WTC11 (cell line): ENCODE results near the gene REX1BD. TPM values are rescaled to one million over a fixed set of nuclear protein-coding genes. Genes with fewer than 3 reads are reported as not detected.

Experiments
- ATAC-seq: fragments of 200-7000 bp; cut with Tn5 transposase; 2 replicates; pipeline ENCODE4 v1.10.0; 2021; ENCODE audit warnings: mild to moderate bottlenecking, moderate library complexity
- CTCF ChIA-PET: fragments of 300-600 bp; sonication (Branson Sonifier 250); formaldehyde crosslinking; loops from one replicate; lab custom pipeline; 2021; ENCODE audit warnings: antibody characterized with exemption; lab: Charles Lee
- POLR2A ChIA-PET: fragments of 350-600 bp; sonication (Branson Sonifier 250); formaldehyde crosslinking; loops from one replicate; lab custom pipeline; 2021; ENCODE audit warnings: antibody characterized with exemption; lab: Charles Lee
- DNase-seq: peaks from one replicate; pipeline ENCODE4 v3.0.0; 2021; ENCODE audit warnings: low spot score
- H3K27ac Mint-ChIP-seq: 2 replicates; pipeline ENCODE4 v1.8.0; 2021; ENCODE audit warnings: mixed read lengths
- H3K27me3 Mint-ChIP-seq: 2 replicates; pipeline ENCODE4 v1.8.0; 2021; ENCODE audit warnings: low read depth, mild to moderate bottlenecking, moderate library complexity, mixed read lengths
- H3K36me3 Mint-ChIP-seq: 2 replicates; pipeline ENCODE4 v1.8.0; 2021; ENCODE audit warnings: mixed read lengths
- H3K4me1 Mint-ChIP-seq: 2 replicates; pipeline ENCODE4 v1.8.0; 2022; ENCODE audit warnings: mixed read lengths
- H3K4me3 Mint-ChIP-seq: 2 replicates; pipeline ENCODE4 v1.8.0; 2021; ENCODE audit warnings: mild to moderate bottlenecking, moderate library complexity, mixed read lengths
- H3K9me3 Mint-ChIP-seq: 2 replicates; pipeline ENCODE4 v1.8.0; 2021; ENCODE audit warnings: mixed read lengths
- ATF3 ChIP-seq: sonication (generic); formaldehyde crosslinking; conservative IDR thresholded peaks from 2 replicates; pipeline ENCODE4 v1.8.1; 2022; ENCODE audit warnings: mild to moderate bottlenecking, missing genetic modification reagents
- CREM ChIP-seq: sonication (generic); formaldehyde crosslinking; IDR thresholded peaks from 2 replicates; pipeline ENCODE4 v1.8.1; 2022; ENCODE audit warnings: mild to moderate bottlenecking, missing genetic modification reagents, moderate library complexity
- EMX1 ChIP-seq: fragments of 250-450 bp; sonication (Bioruptor Pico); IDR thresholded peaks from 2 replicates; pipeline ENCODE4 v1.8.0; 2021; ENCODE audit warnings: mild to moderate bottlenecking
- FOXJ3 ChIP-seq: sonication (generic); formaldehyde crosslinking; IDR thresholded peaks from 2 replicates; pipeline ENCODE4 v1.9.0; 2021; ENCODE audit warnings: missing genetic modification reagents, mild to moderate bottlenecking, borderline replicate concordance
- IRF1 ChIP-seq: sonication (generic); formaldehyde crosslinking; IDR thresholded peaks from 2 replicates; pipeline ENCODE4 v1.8.0; 2023; ENCODE audit warnings: missing genetic modification reagents
- RELA ChIP-seq: sonication (generic); formaldehyde crosslinking; IDR thresholded peaks from 2 replicates; pipeline ENCODE4 v1.8.1; 2022; ENCODE audit warnings: missing genetic modification reagents, mild to moderate bottlenecking, borderline replicate concordance
- TEAD1 ChIP-seq: sonication (generic); formaldehyde crosslinking; IDR thresholded peaks from 2 replicates; pipeline ENCODE4 v1.8.0; 2022; ENCODE audit warnings: mild to moderate bottlenecking, missing genetic modification reagents
- TEAD4 ChIP-seq: sonication (generic); formaldehyde crosslinking; IDR thresholded peaks from 2 replicates; pipeline ENCODE4 v1.8.0; 2022; ENCODE audit warnings: mild to moderate bottlenecking, missing genetic modification reagents
- ZNF138 ChIP-seq: sonication (generic); formaldehyde crosslinking; conservative IDR thresholded peaks from 2 replicates; pipeline ENCODE4 v1.8.1; 2022; ENCODE audit warnings: mild to moderate bottlenecking, moderate library complexity, missing genetic modification reagents
- ZNF396 ChIP-seq: fragments of 250-450 bp; sonication (Bioruptor Pico); IDR thresholded peaks from 2 replicates; pipeline ENCODE4 v1.8.0; 2021; ENCODE audit warnings: mild to moderate bottlenecking, moderate library complexity, borderline replicate concordance
- total RNA-seq: library from RNA; stranded (reverse); gene quantifications from 3 replicates; pipeline ENCODE4 v1.2.3, GENCODE V29; 2021
- TF ChIP-seq, protein P1 (sequence below): sonication (generic); formaldehyde crosslinking; conservative IDR thresholded peaks from 2 replicates; pipeline ENCODE4 v1.8.1; 2023; ENCODE audit warnings: mild to moderate bottlenecking, low read depth, missing genetic modification reagents, moderate library complexity
- TF ChIP-seq, protein P2 (sequence below): sonication (generic); formaldehyde crosslinking; IDR thresholded peaks from 2 replicates; pipeline ENCODE4 v1.8.1; 2023; ENCODE audit warnings: mild to moderate bottlenecking, missing genetic modification reagents
- TF ChIP-seq, protein P3 (sequence below): sonication (generic); formaldehyde crosslinking; IDR thresholded peaks from 2 replicates; pipeline ENCODE4 v1.8.1; 2023; ENCODE audit warnings: mild to moderate bottlenecking, missing genetic modification reagents, moderate library complexity
- TF ChIP-seq, protein P4 (sequence below): fragments of 250-450 bp; sonication (Bioruptor Pico); IDR thresholded peaks from 2 replicates; pipeline ENCODE4 v2.1.2; 2022; ENCODE audit warnings: mild to moderate bottlenecking, moderate library complexity
- TF ChIP-seq, protein P5 (sequence below): fragments of 250-450 bp; sonication (Bioruptor Pico); IDR thresholded peaks from 2 replicates; pipeline ENCODE4 v1.9.0; 2021; ENCODE audit warnings: mild to moderate bottlenecking

REX1BD gene
- total RNA-seq, 1 experiment from 2014 or later = 90.2 TPM

GRCh38 chr19:18618236-18618635 lies 29.6 kb downstream of the REX1BD start (continued):
- TF ChIP-seq ZNF138 (no peak), CREM (CRISPR knock-in tag) (no peak)

GRCh38 chr19:18620311-18620710 lies 31.7 kb downstream of the REX1BD start:
- Mint-ChIP-seq H3K27me3 (peaks cover 15% of the 10 kb centered on the region), H3K36me3 (peaks cover 5% of the 10 kb centered on the region), H3K4me1 (no peaks in the 10 kb centered on the region), H3K27ac (no peak overlapping the region), H3K4me3 (no peak overlapping the region), H3K9me3 (peaks cover 7% of the 10 kb centered on the region)
- no peak for ATAC-seq
- no peak for DNase-seq
- TF ChIP-seq TEAD4 (CRISPR knock-in tag) (no peak), FOXJ3 (CRISPR knock-in tag) (no peak), TEAD1 (CRISPR knock-in tag) (no peak), ZNF396 (CRISPR knock-in tag) (no peak), EMX1 (CRISPR knock-in tag) (no peak), RELA (CRISPR knock-in tag) (no peak), IRF1 (CRISPR knock-in tag) (no peak), ATF3 (CRISPR knock-in tag) (no peak), CREM (CRISPR knock-in tag) (no peak)
- TF ChIP-seq, protein P1, sequence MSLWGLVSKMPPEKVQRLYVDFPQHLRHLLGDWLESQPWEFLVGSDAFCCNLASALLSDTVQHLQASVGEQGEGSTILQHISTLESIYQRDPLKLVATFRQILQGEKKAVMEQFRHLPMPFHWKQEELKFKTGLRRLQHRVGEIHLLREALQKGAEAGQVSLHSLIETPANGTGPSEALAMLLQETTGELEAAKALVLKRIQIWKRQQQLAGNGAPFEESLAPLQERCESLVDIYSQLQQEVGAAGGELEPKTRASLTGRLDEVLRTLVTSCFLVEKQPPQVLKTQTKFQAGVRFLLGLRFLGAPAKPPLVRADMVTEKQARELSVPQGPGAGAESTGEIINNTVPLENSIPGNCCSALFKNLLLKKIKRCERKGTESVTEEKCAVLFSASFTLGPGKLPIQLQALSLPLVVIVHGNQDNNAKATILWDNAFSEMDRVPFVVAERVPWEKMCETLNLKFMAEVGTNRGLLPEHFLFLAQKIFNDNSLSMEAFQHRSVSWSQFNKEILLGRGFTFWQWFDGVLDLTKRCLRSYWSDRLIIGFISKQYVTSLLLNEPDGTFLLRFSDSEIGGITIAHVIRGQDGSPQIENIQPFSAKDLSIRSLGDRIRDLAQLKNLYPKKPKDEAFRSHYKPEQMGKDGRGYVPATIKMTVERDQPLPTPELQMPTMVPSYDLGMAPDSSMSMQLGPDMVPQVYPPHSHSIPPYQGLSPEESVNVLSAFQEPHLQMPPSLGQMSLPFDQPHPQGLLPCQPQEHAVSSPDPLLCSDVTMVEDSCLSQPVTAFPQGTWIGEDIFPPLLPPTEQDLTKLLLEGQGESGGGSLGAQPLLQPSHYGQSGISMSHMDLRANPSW = no peak
- TF ChIP-seq, protein P2, sequence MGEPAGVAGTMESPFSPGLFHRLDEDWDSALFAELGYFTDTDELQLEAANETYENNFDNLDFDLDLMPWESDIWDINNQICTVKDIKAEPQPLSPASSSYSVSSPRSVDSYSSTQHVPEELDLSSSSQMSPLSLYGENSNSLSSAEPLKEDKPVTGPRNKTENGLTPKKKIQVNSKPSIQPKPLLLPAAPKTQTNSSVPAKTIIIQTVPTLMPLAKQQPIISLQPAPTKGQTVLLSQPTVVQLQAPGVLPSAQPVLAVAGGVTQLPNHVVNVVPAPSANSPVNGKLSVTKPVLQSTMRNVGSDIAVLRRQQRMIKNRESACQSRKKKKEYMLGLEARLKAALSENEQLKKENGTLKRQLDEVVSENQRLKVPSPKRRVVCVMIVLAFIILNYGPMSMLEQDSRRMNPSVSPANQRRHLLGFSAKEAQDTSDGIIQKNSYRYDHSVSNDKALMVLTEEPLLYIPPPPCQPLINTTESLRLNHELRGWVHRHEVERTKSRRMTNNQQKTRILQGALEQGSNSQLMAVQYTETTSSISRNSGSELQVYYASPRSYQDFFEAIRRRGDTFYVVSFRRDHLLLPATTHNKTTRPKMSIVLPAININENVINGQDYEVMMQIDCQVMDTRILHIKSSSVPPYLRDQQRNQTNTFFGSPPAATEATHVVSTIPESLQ (CRISPR knock-in tag) = no peak
- TF ChIP-seq, protein P3, sequence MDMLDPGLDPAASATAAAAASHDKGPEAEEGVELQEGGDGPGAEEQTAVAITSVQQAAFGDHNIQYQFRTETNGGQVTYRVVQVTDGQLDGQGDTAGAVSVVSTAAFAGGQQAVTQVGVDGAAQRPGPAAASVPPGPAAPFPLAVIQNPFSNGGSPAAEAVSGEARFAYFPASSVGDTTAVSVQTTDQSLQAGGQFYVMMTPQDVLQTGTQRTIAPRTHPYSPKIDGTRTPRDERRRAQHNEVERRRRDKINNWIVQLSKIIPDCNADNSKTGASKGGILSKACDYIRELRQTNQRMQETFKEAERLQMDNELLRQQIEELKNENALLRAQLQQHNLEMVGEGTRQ (CRISPR knock-in tag) = no peak
- TF ChIP-seq, protein P4, sequence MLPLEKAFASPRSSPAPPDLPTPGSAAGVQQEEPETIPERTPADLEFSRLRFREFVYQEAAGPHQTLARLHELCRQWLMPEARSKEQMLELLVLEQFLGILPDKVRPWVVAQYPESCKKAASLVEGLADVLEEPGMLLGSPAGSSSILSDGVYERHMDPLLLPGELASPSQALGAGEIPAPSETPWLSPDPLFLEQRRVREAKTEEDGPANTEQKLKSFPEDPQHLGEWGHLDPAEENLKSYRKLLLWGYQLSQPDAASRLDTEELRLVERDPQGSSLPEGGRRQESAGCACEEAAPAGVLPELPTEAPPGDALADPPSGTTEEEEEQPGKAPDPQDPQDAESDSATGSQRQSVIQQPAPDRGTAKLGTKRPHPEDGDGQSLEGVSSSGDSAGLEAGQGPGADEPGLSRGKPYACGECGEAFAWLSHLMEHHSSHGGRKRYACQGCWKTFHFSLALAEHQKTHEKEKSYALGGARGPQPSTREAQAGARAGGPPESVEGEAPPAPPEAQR (CRISPR knock-in tag) = no peak
- TF ChIP-seq, protein P5, sequence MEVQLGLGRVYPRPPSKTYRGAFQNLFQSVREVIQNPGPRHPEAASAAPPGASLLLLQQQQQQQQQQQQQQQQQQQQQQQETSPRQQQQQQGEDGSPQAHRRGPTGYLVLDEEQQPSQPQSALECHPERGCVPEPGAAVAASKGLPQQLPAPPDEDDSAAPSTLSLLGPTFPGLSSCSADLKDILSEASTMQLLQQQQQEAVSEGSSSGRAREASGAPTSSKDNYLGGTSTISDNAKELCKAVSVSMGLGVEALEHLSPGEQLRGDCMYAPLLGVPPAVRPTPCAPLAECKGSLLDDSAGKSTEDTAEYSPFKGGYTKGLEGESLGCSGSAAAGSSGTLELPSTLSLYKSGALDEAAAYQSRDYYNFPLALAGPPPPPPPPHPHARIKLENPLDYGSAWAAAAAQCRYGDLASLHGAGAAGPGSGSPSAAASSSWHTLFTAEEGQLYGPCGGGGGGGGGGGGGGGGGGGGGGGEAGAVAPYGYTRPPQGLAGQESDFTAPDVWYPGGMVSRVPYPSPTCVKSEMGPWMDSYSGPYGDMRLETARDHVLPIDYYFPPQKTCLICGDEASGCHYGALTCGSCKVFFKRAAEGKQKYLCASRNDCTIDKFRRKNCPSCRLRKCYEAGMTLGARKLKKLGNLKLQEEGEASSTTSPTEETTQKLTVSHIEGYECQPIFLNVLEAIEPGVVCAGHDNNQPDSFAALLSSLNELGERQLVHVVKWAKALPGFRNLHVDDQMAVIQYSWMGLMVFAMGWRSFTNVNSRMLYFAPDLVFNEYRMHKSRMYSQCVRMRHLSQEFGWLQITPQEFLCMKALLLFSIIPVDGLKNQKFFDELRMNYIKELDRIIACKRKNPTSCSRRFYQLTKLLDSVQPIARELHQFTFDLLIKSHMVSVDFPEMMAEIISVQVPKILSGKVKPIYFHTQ (CRISPR knock-in tag) = no peak
- ChIA-PET CTCF (no interaction called here), POLR2A (no interaction called here)
